NCI-H2107 treated with DMSO at 0.1 percent for 48 hours (cell line): ENCODE measurements around the gene IFNAR2.

Source experiments
- DNase-seq: peaks from one replicate; lab custom pipeline; 2025; ENCODE audit not compliant: unreplicated experiment; lab: John Stamatoyannopoulos, UW

The IFNAR2 gene

GRCh38 chr21:33266050-33266788, 36.5 kb downstream of the IFNAR2 start, which contains the start of gene IL10RB:
Gene IL10RB, plus strand, starts transcription at chr21:33266367. Its CDS starts 99 bp downstream, at chr21:33266466.
- DNase-seq: peak; percentile 32

- no peak for DNase-seq
These were observed 37.0 kb downstream of the IFNAR2 start for GRCh38 chr21:33266789-33267135.

- DNase-seq: no peak
These were observed 37.5 kb downstream of the IFNAR2 start for GRCh38 chr21:33267250-33267649.

- no peak for DNase-seq
These were observed 38.6 kb downstream of the IFNAR2 start for GRCh38 chr21:33268393-33268736.

GRCh38 chr21:33268737-33269441, 39.2 kb downstream of the IFNAR2 start:
- peak; percentile 64 for DNase-seq

- DNase-seq: no peak
These were observed 41.2 kb downstream of the IFNAR2 start for GRCh38 chr21:33270986-33271385.

- no peak for DNase-seq
These were observed 43.3 kb downstream of the IFNAR2 start for GRCh38 chr21:33273044-33273443.

GRCh38 chr21:33278721-33279120, 49.0 kb downstream of the IFNAR2 start:
- DNase-seq: no peak

- DNase-seq: no peak
These were observed 49.6 kb downstream of the IFNAR2 start for GRCh38 chr21:33279330-33279820.
